ENCODE measurements around the gene PTPRN2.

PTPRN2 gene

GRCh38 chr7:157775560-157776332 lies 811.9 kb downstream of the PTPRN2 start:
- no peak for TF ChIP-seq CTCF (IDR thresholded peaks at IDR 0.05; ENCODE audit: borderline replicate concordance, control extremely low read depth, extremely low read depth, insufficient read depth, missing control alignments)
- in situ Hi-C loops (cut with MboI; ENCODE audit: low sequenced_read_pairs, unreplicated experiment) = no loop called here
- no peak for DNase-seq (ENCODE audit: low spot score)

- in situ Hi-C loops (cut with MboI; ENCODE audit: low sequenced_read_pairs, unreplicated experiment) = no loop called here
- TF ChIP-seq CTCF (IDR thresholded peaks at IDR 0.05; ENCODE audit: borderline replicate concordance, control extremely low read depth, extremely low read depth, insufficient read depth, missing control alignments) = no peak
- DNase-seq (ENCODE audit: low spot score) = no peak
Measured at GRCh38 chr7:157775021-157775559, 812.5 kb downstream of the PTPRN2 start.

- in situ Hi-C loops (cut with MboI; ENCODE audit: low sequenced_read_pairs, unreplicated experiment) = no loop called here
- no peak for DNase-seq (ENCODE audit: low spot score)
- no peak for TF ChIP-seq CTCF (IDR thresholded peaks at IDR 0.05; ENCODE audit: borderline replicate concordance, control extremely low read depth, extremely low read depth, insufficient read depth, missing control alignments)
Measured at GRCh38 chr7:157774495-157774894, 813.1 kb downstream of the PTPRN2 start.

GRCh38 chr7:157773361-157773760 lies 814.3 kb downstream of the PTPRN2 start:
- in situ Hi-C loops (cut with MboI; ENCODE audit: low sequenced_read_pairs, unreplicated experiment) = no loop called here
- DNase-seq (ENCODE audit: low spot score) = no peak
- TF ChIP-seq CTCF (IDR thresholded peaks at IDR 0.05; ENCODE audit: borderline replicate concordance, control extremely low read depth, extremely low read depth, insufficient read depth, missing control alignments) = no peak

GRCh38 chr7:157772486-157773130 lies 815.0 kb downstream of the PTPRN2 start:
- no peak for DNase-seq (ENCODE audit: low spot score)
- in situ Hi-C loops (cut with MboI; ENCODE audit: low sequenced_read_pairs, unreplicated experiment) = no loop called here
- TF ChIP-seq CTCF (IDR thresholded peaks at IDR 0.05; ENCODE audit: borderline replicate concordance, control extremely low read depth, extremely low read depth, insufficient read depth, missing control alignments) = no peak

GRCh38 chr7:157771689-157772088 lies 815.9 kb downstream of the PTPRN2 start:
- DNase-seq (ENCODE audit: low spot score) = no peak
- in situ Hi-C loops (cut with MboI; ENCODE audit: low sequenced_read_pairs, unreplicated experiment) = no loop called here
- TF ChIP-seq CTCF (IDR thresholded peaks at IDR 0.05; ENCODE audit: borderline replicate concordance, control extremely low read depth, extremely low read depth, insufficient read depth, missing control alignments) = no peak
